CD1c-positive myeloid dendritic cell (primary cell): ENCODE measurements around the gene KDM4B.
"Not testable (repeated sequence)": the region's sequence is repeated elsewhere in the genome, so short reads cannot be mapped to it uniquely, and the experiment has no call there.

Experiments used
- DNase-seq: peaks from one replicate; pipeline ENCODE4 v3.0.0-alpha.2; 2016; ENCODE audit errors: extremely low spot score

Gene KDM4B

GRCh38 chr19:5172859-5173630 lies 204.1 kb downstream of the KDM4B start:
- DNase-seq: no peak

DNA sequence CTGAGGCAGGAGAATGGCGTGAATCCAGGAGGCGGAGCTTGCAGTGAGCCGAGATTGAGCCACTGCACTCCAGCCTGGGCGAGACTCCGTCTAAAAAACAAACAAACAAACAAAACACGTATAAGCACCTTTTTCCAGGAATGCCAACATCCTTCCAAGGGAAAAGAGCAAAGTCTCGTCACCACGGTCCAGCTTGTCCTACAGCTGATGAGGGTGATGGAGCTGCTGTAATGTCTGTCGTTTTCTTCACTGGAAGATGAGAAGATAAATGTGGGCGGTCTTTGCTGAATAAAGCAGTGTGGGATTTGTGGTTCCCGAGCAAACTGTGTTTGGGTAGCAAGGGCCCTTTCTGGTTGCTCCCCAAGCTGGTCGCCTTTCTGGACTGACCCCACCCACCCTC lies 205.1 kb downstream of the KDM4B start:
- DNase-seq: no peak

- no peak for DNase-seq
Observed at GRCh38 chr19:5177745-5178450, 209.0 kb downstream of the KDM4B start.

- DNase-seq: no peak
Observed at GRCh38 chr19:5178841-5179240, 209.9 kb downstream of the KDM4B start.

GRCh38 chr19:5179256-5179655 lies 210.3 kb downstream of the KDM4B start:
- DNase-seq: no peak

GRCh38 chr19:5181329-5181728 lies 212.4 kb downstream of the KDM4B start:
- no peak for DNase-seq

DNA sequence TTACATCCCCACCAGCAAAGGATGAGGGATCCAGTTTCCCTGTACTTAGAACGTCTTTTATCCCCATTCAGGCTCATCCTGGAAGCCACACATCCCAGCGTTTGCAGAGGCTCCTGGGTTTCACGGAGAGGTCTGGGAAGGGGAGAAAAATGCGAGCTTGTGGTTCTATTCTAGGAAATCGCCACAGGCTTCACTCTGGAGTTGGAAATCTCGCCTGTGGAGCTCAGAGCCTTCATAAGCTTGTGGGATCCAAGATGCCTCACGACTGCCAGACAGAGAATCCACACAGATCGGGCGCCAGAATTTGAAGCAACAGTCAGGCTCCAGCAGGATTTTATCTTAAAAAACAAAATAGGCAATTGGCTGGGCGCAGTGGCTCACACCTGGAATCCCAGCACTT lies 213.8 kb downstream of the KDM4B start:
- DNase-seq: no peak

DNA sequence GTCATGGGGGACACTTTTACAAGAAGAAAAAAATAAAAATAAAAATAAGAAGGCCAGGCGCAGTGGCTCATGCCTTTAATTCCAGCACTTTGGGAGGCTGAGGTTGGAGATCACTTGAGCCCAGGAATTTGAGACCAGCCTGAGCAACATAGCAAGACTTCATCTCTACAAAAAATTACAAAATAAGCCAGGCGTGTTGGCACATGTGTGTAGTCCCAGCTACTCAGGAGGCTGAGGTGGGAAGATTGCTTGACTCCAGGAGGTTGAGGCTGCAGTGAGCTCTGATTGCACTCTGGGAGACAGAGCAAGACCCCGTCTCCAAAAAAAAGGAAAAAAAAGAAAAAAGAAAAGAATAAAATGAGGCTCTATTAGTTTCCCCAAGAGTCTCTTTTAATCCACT lies 214.7 kb downstream of the KDM4B start:
- no peak for DNase-seq

- DNase-seq: no peak
Observed at GRCh38 chr19:5184930-5185329, 216.0 kb downstream of the KDM4B start.

- DNase-seq: no peak
Observed at GRCh38 chr19:5186293-5187050, 217.6 kb downstream of the KDM4B start.

GRCh38 chr19:5188548-5189317 lies 219.8 kb downstream of the KDM4B start:
- DNase-seq: no peak

- no peak for DNase-seq
Observed at GRCh38 chr19:5189318-5189607, 220.3 kb downstream of the KDM4B start.

DNA sequence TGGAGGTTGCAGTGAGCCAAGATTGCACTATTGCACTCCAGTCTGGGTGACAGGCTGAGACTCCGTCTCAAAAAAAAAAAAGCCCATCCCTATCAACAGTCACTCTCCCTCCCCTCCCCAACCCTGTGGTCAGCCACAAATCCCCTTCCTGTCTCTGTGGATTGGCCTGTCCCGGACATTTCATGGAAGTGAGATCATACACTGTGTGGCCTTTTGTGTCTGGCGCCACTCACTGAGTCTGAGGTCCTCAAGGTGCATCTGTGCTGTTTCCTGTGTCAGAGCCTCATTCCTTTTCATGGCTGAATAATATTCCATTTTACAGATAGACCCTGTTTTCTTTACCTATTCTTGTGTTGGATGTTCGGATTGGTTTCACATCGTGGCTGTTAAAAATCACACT lies 222.2 kb downstream of the KDM4B start:
- DNase-seq: no peak

DNA sequence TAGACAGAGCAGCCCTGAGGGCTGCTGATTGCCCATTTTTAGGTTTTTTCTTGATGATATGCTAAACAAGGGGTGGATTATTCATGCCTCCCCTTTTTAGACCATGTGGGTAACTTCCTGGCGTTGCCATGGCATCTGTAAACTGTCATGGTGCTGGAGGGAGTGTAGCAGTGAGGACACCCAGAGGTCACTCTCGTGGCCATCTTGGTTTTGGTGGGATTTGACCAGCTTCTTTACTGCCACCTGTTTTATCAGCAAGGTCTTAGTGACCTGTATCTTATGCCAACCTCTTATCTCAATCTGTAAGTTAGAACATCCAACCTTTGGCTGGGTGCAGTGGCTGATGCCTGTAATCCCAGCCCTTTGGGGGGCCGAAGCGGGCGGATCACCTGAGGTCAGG lies 223.7 kb downstream of the KDM4B start:
- no peak for DNase-seq

GRCh38 chr19:5193192-5193591 lies 224.3 kb downstream of the KDM4B start:
- no peak for DNase-seq

GRCh38 chr19:5194641-5195040 lies 225.7 kb downstream of the KDM4B start:
- DNase-seq: no peak

DNA sequence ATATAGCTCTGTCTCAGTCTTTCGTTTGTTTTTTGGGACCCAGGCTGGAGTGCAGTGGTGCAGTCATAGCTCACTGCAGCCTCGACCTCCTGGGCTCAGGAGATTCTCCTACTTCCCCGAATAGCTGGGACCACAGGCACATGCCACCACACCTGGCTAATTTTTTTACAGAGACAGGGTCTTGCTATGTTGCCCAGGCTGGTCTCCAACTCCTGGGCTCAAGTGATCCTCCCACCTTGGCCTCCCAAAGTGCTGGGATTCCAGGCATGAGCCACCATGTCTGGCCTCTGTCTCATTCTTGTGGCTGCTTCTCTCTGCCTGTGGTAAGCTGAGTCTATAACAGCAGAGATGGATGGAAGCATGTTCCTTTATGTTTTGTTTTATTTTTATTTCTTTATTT lies 226.7 kb downstream of the KDM4B start:
- DNase-seq: not testable (repeated sequence)

- DNase-seq: no peak
Observed at GRCh38 chr19:5196832-5197231, 227.9 kb downstream of the KDM4B start.

DNA sequence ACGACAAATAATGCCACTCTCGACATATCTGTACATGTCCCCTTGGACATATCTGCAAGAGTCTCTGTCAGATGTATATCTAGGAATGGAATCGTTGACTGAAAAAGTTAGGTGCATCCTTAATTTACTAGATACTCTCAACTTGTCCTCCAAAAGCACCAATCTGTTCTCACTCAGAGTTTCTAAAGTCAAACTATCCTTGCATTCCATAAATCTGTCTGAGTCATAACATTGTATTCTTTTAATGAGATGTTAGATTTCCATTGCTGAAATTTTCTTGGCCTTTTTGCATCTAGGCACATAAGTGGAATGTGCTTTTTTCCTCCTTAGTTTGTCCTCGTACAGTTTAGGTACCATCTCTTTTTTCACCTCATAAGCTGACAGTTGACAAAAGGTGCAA lies 231.9 kb downstream of the KDM4B start:
- DNase-seq: no peak

GRCh38 chr19:5202553-5202952 lies 233.6 kb downstream of the KDM4B start:
- DNase-seq: no peak
